Erythroblast (primary cell): ENCODE measurements around the gene APOBEC4.

Experiments used
- GATA1 ChIP-seq: IDR thresholded peaks from 2 replicates; pipeline ENCODE4 v1.6.1; 2011; ENCODE audit warnings: low read depth, mild to moderate bottlenecking, control low read depth, low read length, moderate library complexity
- POLR2A ChIP-seq: IDR thresholded peaks from 2 replicates; pipeline ENCODE4 v1.6.1; 2011; ENCODE audit warnings: mild to moderate bottlenecking, low read length

DNA sequence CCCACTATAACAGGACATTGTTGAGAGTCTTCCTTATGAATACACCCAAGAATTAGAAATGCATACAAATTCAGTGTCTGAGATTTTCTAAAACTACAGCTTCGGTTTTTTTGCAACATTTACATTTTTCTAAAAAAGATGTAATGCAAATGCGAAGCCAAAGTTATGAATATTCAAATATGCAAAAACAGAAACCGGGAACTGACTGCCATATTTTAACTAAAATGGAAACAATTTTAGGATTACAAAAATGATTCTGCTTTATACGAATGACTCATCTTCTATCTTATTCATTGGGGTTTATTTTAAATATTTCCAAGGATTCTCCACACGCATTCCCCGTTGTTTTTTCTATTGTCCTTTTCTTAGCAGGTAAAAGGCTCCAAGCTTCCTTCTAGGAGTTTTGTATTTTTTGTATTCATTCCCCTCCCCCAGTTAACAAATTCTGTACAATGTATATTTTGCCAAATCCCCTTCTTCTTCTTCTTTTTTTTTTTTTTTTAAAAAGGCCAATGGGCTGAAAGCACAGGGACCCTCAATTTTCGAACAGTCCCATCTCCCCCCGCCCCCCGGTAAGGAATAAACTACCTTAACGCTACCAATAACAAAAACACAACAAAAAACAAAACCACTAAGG, 18.6 kb downstream of the APOBEC4 start:
- no peak for TF ChIP-seq POLR2A
- no peak for TF ChIP-seq GATA1
